ENCODE measurements around the gene GALNT14. TPM values are rescaled to one million over a fixed set of nuclear protein-coding genes. Genes with fewer than 3 reads are reported as not detected.

The GALNT14 gene
- total and polyA plus RNA-seq, 9 of the 15 experiments (the other 6 are each of a cell fraction or from before 2014, with no cell fraction given) = 0.11 TPM; not detected in 8

DNA sequence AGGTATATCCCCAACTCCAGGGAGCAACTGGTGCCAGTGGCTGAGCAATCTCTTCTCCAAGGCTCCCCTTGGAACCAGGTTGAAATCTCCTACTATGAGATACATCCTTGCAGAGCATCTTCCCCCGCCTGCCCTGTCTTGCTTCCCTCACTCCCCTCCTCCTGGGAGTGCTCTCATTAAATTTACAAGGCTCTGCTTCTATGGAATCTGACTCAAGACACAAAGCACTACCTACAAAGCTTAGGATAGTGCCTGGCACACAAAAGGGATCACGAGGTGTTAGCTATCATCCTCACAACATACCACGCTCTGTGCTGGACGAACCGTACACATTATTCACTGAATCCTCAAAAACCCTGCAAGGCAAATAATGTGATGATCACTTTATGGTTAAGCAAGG lies 121.6 kb downstream of the GALNT14 start (continued):
- TF ChIP-seq ZNF263 (CRISPR knock-in tag; IDR thresholded peaks at IDR 0.05; ENCODE audit: borderline replicate concordance) (no peak), POLR3G (IDR thresholded peaks at IDR 0.05; ENCODE audit: extremely low read depth, insufficient read length, insufficient replicate concordance) (no peak), ZNF347 (CRISPR knock-in tag; IDR thresholded peaks at IDR 0.05; ENCODE audit: low read depth) (no peak), HNRNPH1 (optimal IDR thresholded peaks at IDR 0.05; ENCODE audit: low read depth, low read length) (no peak), PCBP2 (IDR thresholded peaks at IDR 0.05; ENCODE audit: low read depth, low read length, poor library complexity, severe bottlenecking) (no peak), TCF7L2 (IDR thresholded peaks at IDR 0.05; ENCODE audit: low read depth, low read length) (no peak), HNRNPK (IDR thresholded peaks at IDR 0.05; ENCODE audit: low read depth, low read length, poor library complexity, severe bottlenecking) (no peak), FOSL1 (tag; conservative IDR thresholded peaks at IDR 0.05) (no peak), ILF3 (IDR thresholded peaks at IDR 0.05; ENCODE audit: borderline replicate concordance) (no peak), MCM3 (IDR thresholded peaks at IDR 0.05) (no peak), E2F6 (IDR thresholded peaks at IDR 0.05; ENCODE audit: borderline replicate concordance in 1 of 2, extremely low read depth in 1 of 2, insufficient read depth in 1 of 2, insufficient read length in 1 of 2, low read depth in 1 of 2, low read length in 1 of 2, poor library complexity in 1 of 2, severe bottlenecking in 1 of 2) (no peak), GTF3C2 (IDR thresholded peaks at IDR 0.05; ENCODE audit: borderline replicate concordance, extremely low read depth, insufficient read length) (no peak), TRIM24 (IDR thresholded peaks at IDR 0.05) (no peak), HDAC3 (IDR thresholded peaks at IDR 0.05; ENCODE audit: borderline replicate concordance, partially characterized antibody) (no peak), DIDO1 (tag; IDR thresholded peaks at IDR 0.05; ENCODE audit: low read depth) (no peak), ARID3A (IDR thresholded peaks at IDR 0.05; ENCODE audit: borderline replicate concordance, low read depth, low read length) (no peak), ETV5 (CRISPR knock-in tag; IDR thresholded peaks at IDR 0.05; ENCODE audit: low read depth) (no peak), SIN3A (IDR thresholded peaks at IDR 0.05; ENCODE audit: borderline replicate concordance in 2 of 2, control insufficient read depth in 1 of 2, low read depth in 2 of 2, low read length in 2 of 2) (no peak)
- TF ChIP-seq, protein P1, sequence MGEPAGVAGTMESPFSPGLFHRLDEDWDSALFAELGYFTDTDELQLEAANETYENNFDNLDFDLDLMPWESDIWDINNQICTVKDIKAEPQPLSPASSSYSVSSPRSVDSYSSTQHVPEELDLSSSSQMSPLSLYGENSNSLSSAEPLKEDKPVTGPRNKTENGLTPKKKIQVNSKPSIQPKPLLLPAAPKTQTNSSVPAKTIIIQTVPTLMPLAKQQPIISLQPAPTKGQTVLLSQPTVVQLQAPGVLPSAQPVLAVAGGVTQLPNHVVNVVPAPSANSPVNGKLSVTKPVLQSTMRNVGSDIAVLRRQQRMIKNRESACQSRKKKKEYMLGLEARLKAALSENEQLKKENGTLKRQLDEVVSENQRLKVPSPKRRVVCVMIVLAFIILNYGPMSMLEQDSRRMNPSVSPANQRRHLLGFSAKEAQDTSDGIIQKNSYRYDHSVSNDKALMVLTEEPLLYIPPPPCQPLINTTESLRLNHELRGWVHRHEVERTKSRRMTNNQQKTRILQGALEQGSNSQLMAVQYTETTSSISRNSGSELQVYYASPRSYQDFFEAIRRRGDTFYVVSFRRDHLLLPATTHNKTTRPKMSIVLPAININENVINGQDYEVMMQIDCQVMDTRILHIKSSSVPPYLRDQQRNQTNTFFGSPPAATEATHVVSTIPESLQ (CRISPR knock-in tag; IDR thresholded peaks at IDR 0.05) = no peak
